HEK293T (cell line): Measurements from ENCODE around the gene DQX1.

Experiments
- ARNT ChIP-seq: fragments of 450-650 bp; IDR thresholded peaks from 2 replicates; pipeline ENCODE4 v1.6.1; 2017; ENCODE audit warnings: mild to moderate bottlenecking
- FOXA1 ChIP-seq: fragments of 450-650 bp; IDR thresholded peaks from 2 replicates; pipeline ENCODE4 v1.6.1; 2016; ENCODE audit warnings: mild to moderate bottlenecking
- FOXK2 ChIP-seq: fragments of 450-650 bp; IDR thresholded peaks from 2 replicates; pipeline ENCODE4 v1.6.1; 2016; ENCODE audit warnings: mild to moderate bottlenecking
- LEF1 ChIP-seq: fragments of 450-650 bp; IDR thresholded peaks from 2 replicates; pipeline ENCODE4 v1.6.1; 2017; ENCODE audit warnings: mild to moderate bottlenecking, borderline replicate concordance
- NFRKB ChIP-seq: fragments of 450-650 bp; IDR thresholded peaks from 2 replicates; pipeline ENCODE4 v1.6.1; 2016; ENCODE audit warnings: mild to moderate bottlenecking, moderate library complexity
- SP1 ChIP-seq: fragments of 450-650 bp; IDR thresholded peaks from 2 replicates; pipeline ENCODE4 v1.6.1; 2017
- TARDBP ChIP-seq: fragments of 450-650 bp; IDR thresholded peaks from 2 replicates; pipeline ENCODE4 v1.6.1; 2016
- ZNF384 ChIP-seq: fragments of 450-650 bp; IDR thresholded peaks from 2 replicates; pipeline ENCODE4 v1.6.1; 2016

- TF ChIP-seq LEF1 (no peak), ZNF384 (no peak), NFRKB (no peak), TARDBP (no peak), FOXA1 (no peak), ARNT (no peak), SP1 (no peak), FOXK2 (no peak)
Measured at GRCh38 chr2:74497777-74498499, 28.1 kb downstream of the DQX1 start.
